ENCODE data around the gene SPR.

GRCh38 chr2:72932805-72933204 is 45.6 kb downstream of the SPR start:
- TF ChIP-seq CTCF (conservative IDR thresholded peaks at IDR 0.05 in 1 of 2, IDR thresholded peaks at IDR 0.05 in 1 of 2; ENCODE audit: low read depth in 1 of 2, low read length in 2 of 2) (no peak), EZH2 (IDR thresholded peaks at IDR 0.05; ENCODE audit: low read length, missing control alignments) (no peak)

Measured in fibroblast of lung (primary cell).